ENCODE results near the gene SSH2. TPM values are rescaled to one million over a fixed set of nuclear protein-coding genes. Genes with fewer than 3 reads are reported as not detected.
"Not testable (repeated sequence)": the region's sequence is repeated elsewhere in the genome, so short reads cannot be mapped to it uniquely, and the experiment has no call there.

SSH2 gene
- polyA plus RNA-seq, 1 donor from 2014 or later = 16.6 TPM

DNA sequence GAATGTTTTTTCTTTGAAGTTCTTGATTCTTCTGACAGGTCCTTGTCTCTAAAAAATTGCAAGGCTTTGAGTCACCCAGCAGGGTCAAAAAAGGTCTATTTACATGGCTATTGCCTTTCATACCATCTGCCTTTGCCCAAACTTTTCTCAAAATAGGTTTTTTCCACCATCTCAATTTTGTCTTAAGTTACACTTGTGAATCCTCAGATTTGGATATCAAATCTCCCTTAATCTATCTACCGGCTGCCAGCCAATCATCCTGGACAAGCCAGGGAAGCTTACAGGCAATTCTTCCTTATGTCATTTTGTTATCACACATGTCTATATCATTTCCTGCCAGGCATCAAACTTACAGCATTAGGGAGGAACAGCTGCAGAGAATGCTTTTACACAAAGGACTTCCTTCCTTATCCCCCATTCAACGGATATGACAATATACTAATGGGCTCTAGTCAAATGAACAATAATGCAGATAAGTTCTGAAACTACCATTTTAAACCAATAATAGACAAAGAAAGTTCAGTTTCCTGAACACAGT lies 203.2 kb downstream of the SSH2 start:
- no peaks in the 10 kb centered on the region for H3F3A ChIP-seq (ENCODE audit: insufficient read depth, low read length, poor library complexity, severe bottlenecking)
- H3K9ac ChIP-seq (ENCODE audit: low read length) = no peak overlapping the region
- H4K20me1 ChIP-seq (ENCODE audit: insufficient read depth) = no peaks in the 10 kb centered on the region
- H3K9me3 ChIP-seq (ENCODE audit: low read length) = peaks cover 10% of the 10 kb centered on the region
- H2AFZ ChIP-seq (ENCODE audit: low read depth, low read length) = no peak overlapping the region
- no peak overlapping the region for H3K27ac ChIP-seq (ENCODE audit: low read length)
- no peak overlapping the region for H3K4me2 ChIP-seq (ENCODE audit: low read length)
- no peaks in the 10 kb centered on the region for H3K9me2 ChIP-seq (ENCODE audit: insufficient read depth, low read length)
- no peaks in the 10 kb centered on the region for H3K27me3 ChIP-seq (ENCODE audit: insufficient read depth, low read depth, low read length)
- H3K36me3 ChIP-seq (ENCODE audit: insufficient read depth, low read length) = no peaks in the 10 kb centered on the region
- no peak overlapping the region for H3K4me3 ChIP-seq (ENCODE audit: low read length)
- H3K79me2 ChIP-seq (replicated peaks; ENCODE audit: insufficient read depth, low read length) = peaks cover 3% of the 10 kb centered on the region
- TF ChIP-seq POLR2AphosphoS5 (IDR thresholded peaks at IDR 0.05) (no peak), TAF1 (IDR thresholded peaks at IDR 0.05; ENCODE audit: low read depth) (no peak), EP300 (conservative IDR thresholded peaks at IDR 0.05; ENCODE audit: poor library complexity, severe bottlenecking) (no peak)

DNA sequence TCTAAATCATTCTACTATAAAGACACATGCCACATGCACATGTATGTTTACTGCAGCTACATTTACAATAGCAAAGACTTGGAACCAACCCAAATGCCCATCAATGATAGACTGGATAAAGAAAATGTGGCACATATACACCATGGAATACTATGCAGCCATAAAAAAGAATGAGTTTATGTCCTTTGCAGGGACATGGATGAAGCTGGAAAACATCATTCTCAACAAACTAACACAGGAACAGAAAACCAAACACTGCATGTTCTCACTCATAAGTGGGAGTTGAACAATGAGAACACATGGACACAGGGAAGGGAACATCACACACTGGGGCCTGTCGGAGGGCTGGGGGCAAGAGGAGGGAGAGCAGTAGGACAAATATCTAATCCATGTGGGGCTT lies 204.6 kb downstream of the SSH2 start:
- not testable (repeated sequence) for H4K20me1 ChIP-seq (ENCODE audit: insufficient read depth); H3K9me2 ChIP-seq (ENCODE audit: insufficient read depth, low read length); H3K36me3 ChIP-seq (ENCODE audit: insufficient read depth, low read length); H3K27ac ChIP-seq (ENCODE audit: low read length); H3K4me2 ChIP-seq (ENCODE audit: low read length); H3K9ac ChIP-seq (ENCODE audit: low read length); H2AFZ ChIP-seq (ENCODE audit: low read depth, low read length); H3K4me3 ChIP-seq (ENCODE audit: low read length); H3K27me3 ChIP-seq (ENCODE audit: insufficient read depth, low read depth, low read length); H3F3A ChIP-seq (ENCODE audit: insufficient read depth, low read length, poor library complexity, severe bottlenecking); H3K79me2 ChIP-seq (replicated peaks; ENCODE audit: insufficient read depth, low read length)
- peaks cover 10% of the 10 kb centered on the region for H3K9me3 ChIP-seq (ENCODE audit: low read length)

DNA sequence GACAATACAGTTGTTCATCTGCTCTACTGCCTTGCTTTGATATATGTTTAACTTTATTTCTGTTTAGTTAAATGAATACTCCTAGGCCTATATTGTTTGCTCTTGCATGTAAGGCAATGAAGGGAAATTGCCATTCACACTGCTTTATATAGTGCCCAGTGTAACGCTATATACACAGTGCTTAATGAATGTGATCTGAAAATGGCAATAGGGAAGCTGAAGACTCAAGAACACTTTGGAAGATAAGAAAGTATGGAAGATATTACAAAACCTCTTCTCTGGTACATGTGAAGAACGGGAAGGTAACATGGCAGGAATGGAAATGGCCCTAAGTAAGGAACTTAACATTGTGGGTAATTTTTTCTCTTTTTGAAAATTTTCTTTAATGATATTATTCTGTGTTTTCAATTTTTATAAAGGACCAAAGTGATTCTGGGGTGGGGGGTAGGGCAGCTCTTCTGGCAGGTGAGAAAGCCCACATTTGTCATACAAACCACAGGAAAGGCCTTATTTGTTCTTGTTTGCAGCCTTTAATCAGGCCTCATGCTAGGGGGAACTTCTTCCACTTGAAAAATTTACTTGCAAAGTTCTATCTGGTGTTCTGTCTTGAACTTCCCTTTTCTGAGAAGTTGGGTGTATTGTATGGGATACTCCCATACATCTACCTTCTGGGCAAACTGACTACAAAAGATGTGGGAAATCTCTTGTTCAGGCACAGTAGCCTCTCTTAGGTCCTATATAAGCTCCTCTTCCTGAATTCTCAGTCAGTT lies 206.6 kb downstream of the SSH2 start:
- H3F3A ChIP-seq (ENCODE audit: insufficient read depth, low read length, poor library complexity, severe bottlenecking) = no peaks in the 10 kb centered on the region
- H3K27ac ChIP-seq (ENCODE audit: low read length) = no peak overlapping the region
- peaks cover 3% of the 10 kb centered on the region for H3K9me3 ChIP-seq (ENCODE audit: low read length)
- no peak overlapping the region for H3K9ac ChIP-seq (ENCODE audit: low read length)
- H3K4me2 ChIP-seq (ENCODE audit: low read length) = no peak overlapping the region
- H2AFZ ChIP-seq (ENCODE audit: low read depth, low read length) = no peak overlapping the region
- no peaks in the 10 kb centered on the region for H3K36me3 ChIP-seq (ENCODE audit: insufficient read depth, low read length)
- TF ChIP-seq POLR2AphosphoS5 (IDR thresholded peaks at IDR 0.05) (no peak), EP300 (conservative IDR thresholded peaks at IDR 0.05; ENCODE audit: poor library complexity, severe bottlenecking) (no peak), TAF1 (IDR thresholded peaks at IDR 0.05; ENCODE audit: low read depth) (no peak), RAD21 (conservative IDR thresholded peaks at IDR 0.05) (no peak)
- TF ChIP-seq, protein P1, sequence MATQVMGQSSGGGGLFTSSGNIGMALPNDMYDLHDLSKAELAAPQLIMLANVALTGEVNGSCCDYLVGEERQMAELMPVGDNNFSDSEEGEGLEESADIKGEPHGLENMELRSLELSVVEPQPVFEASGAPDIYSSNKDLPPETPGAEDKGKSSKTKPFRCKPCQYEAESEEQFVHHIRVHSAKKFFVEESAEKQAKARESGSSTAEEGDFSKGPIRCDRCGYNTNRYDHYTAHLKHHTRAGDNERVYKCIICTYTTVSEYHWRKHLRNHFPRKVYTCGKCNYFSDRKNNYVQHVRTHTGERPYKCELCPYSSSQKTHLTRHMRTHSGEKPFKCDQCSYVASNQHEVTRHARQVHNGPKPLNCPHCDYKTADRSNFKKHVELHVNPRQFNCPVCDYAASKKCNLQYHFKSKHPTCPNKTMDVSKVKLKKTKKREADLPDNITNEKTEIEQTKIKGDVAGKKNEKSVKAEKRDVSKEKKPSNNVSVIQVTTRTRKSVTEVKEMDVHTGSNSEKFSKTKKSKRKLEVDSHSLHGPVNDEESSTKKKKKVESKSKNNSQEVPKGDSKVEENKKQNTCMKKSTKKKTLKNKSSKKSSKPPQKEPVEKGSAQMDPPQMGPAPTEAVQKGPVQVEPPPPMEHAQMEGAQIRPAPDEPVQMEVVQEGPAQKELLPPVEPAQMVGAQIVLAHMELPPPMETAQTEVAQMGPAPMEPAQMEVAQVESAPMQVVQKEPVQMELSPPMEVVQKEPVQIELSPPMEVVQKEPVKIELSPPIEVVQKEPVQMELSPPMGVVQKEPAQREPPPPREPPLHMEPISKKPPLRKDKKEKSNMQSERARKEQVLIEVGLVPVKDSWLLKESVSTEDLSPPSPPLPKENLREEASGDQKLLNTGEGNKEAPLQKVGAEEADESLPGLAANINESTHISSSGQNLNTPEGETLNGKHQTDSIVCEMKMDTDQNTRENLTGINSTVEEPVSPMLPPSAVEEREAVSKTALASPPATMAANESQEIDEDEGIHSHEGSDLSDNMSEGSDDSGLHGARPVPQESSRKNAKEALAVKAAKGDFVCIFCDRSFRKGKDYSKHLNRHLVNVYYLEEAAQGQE (IDR thresholded peaks at IDR 0.05; ENCODE audit: borderline replicate concordance) = no peak
- H3K27me3 ChIP-seq (ENCODE audit: insufficient read depth, low read depth, low read length) = no peaks in the 10 kb centered on the region
- no peak overlapping the region for H3K4me3 ChIP-seq (ENCODE audit: low read length)
- peaks cover 2% of the 10 kb centered on the region for H3K79me2 ChIP-seq (replicated peaks; ENCODE audit: insufficient read depth, low read length)
- no peaks in the 10 kb centered on the region for H4K20me1 ChIP-seq (ENCODE audit: insufficient read depth)
- no peaks in the 10 kb centered on the region for H3K9me2 ChIP-seq (ENCODE audit: insufficient read depth, low read length)

Measured in neural cell (in vitro differentiated cells).